ENCODE measurements around the gene CPNE5.

DNA sequence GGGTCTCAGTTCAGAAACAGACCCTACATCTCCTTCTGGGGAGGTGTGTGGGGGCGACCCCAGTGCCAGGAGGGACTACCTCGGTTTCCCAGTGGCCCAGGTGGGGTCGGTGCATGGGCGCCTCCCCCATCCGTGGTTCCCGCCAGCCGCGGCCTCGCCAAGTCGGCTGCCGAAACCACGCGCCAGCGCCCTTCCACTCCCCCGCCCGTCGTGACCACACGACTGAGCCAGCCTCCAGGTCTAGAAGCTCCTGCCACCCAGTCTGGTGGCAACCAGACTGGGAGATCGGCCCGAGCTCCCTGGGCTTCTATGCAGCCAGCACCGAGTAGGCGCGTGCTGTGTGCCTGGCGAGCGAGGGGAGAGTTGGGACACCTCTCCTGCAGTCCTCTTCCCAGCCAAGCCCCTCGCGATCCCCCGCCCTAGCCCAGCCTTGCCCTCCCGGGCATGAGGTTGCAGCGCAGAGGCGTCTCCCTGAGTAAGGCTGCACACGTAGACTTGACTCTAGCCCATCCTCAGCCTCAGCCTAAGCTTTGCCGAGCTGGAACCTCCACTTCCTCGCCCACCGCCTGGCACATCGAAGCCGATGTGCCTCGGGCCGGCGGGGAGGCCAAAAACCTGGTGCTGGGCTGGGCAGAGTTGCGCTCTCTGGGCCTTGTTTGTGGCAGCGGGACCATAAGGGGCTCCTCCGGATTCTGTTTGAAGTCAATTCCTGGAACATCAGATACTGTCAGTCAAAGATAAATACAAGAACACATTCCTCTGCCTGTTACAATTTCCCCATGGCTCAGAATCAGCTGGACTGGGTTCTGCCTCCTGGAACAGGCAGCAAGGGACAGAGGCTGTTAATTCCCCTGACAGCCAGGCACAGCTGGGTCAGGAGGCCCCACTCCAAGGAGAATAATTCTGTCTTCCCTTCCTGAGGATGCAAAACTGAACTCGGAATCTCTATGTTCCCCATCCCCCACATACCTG, 1.5 kb upstream of the CPNE5 start:
- TF ChIP-seq CTCF (IDR thresholded peaks at IDR 0.05), result no peak
- no peak for TF ChIP-seq POLR2A (IDR thresholded peaks at IDR 0.05)

Measured in Peyer's patch (tissue), 4 donors.